Esophagus muscularis mucosa (tissue), 4 donors: ENCODE measurements around the gene PTPRK. TPM values are rescaled to one million over a fixed set of nuclear protein-coding genes. Genes with fewer than 3 reads are reported as not detected.

Experiments
- DNase-seq: peaks from one replicate; pipeline ENCODE4 v3.0.0-alpha.2; 2017; ENCODE audit errors: extremely low spot score
- H3K27ac ChIP-seq, 4 donors: fragments of 200-600 bp; sonication (generic); replicated peaks in 1 of 4; 1 replicate in 3 of 4; 2 replicates in 1 of 4; pipeline ENCODE4 v1.5.1; 2016 to 2019; ENCODE audit warnings: mild to moderate bottlenecking in 1 of 4
- H3K27me3 ChIP-seq, 4 donors: fragments of 200-600 bp; sonication (generic); one replicate each; pipeline versions ENCODE4 v1.5.1 to v1.6.0; 2016 to 2019
- H3K36me3 ChIP-seq, 4 donors: fragments of 200-600 bp; sonication (generic); one replicate each; pipeline ENCODE4 v1.5.1; 2016 to 2019
- H3K4me1 ChIP-seq, 4 donors: fragments of 200-600 bp; sonication (generic); one replicate each; pipeline ENCODE4 v1.5.1; 2016 to 2019
- H3K4me3 ChIP-seq, 4 donors: fragments of 200-600 bp; sonication (generic); 1 replicate in 2 of 4; 2 replicates in 2 of 4; pipeline ENCODE4 v1.5.1; 2016 to 2019; ENCODE audit warnings: mild to moderate bottlenecking in 4 of 4, moderate library complexity in 1 of 4
- H3K9me3 ChIP-seq, 4 donors: fragments of 200-600 bp; sonication (generic); 1 replicate in 3 of 4; 2 replicates in 1 of 4; pipeline ENCODE4 v1.5.1; 2016 to 2019
- CTCF ChIP-seq, 3 experiments: fragments of 200-600 bp in 2 of 3; fragments of 450-650 bp in 1 of 3; sonication (generic) in 2 of 3; IDR thresholded peaks; one replicate each; pipeline ENCODE4 v1.5.1; 2017 to 2019; ENCODE audit warnings: antibody characterized with exemption in 3 of 3, mild to moderate bottlenecking in 2 of 3, moderate library complexity in 1 of 3
- EP300 ChIP-seq: sonication (generic); formaldehyde crosslinking; IDR thresholded peaks from one replicate; pipeline ENCODE4 v1.6.1; 2017; ENCODE audit warnings: antibody characterized with exemption
- POLR2A ChIP-seq: fragments of 450-650 bp; IDR thresholded peaks from one replicate; pipeline ENCODE4 v1.6.1; 2017; ENCODE audit warnings: antibody characterized with exemption, moderate library complexity, mild to moderate bottlenecking, low read depth
- POLR2AphosphoS5 ChIP-seq, 2 donors: sonication (generic); formaldehyde crosslinking; IDR thresholded peaks; one replicate each; pipeline ENCODE4 v1.6.1; 2017; ENCODE audit warnings: antibody characterized with exemption in 2 of 2
- WGBS: methylation state at CpG from one replicate; pipeline ENCODE4 v1.1.5; 2018; 5-methylcytosine and 5-hydroxymethylcytosine counted together
- intact Hi-C: fragments of 100-400 bp; cut with DNase I; formaldehyde crosslinking; loops from one replicate; pipeline ENCODE4 v1.15.1; 2023
- total RNA-seq, 4 donors: library from RNA; depleted of rRNA; stranded (reverse); fragments of >200 nt; gene quantifications; one replicate each; pipeline versions ENCODE4 v1.1.0 to v1.2.1, GENCODE V29; 2016

PTPRK gene
- total RNA-seq, 4 donors from 2014 or later, result 36.8 to 53.1 (median 43.8) TPM

GRCh38 chr6:127938701-127939100 lies 581.7 kb downstream of the PTPRK start:
- DNase-seq, result no peak
- intact Hi-C loops, result no loop called here
- no peak for TF ChIP-seq POLR2A
- Histone ChIP-seq H3K4me3 (no peak overlapping the region), H3K4me1 (no peaks in the 10 kb centered on the region), H3K27me3 (no peaks in the 10 kb centered on the region), H3K27ac (no peak overlapping the region), H3K36me3 (no peaks in the 10 kb centered on the region), H3K9me3 (no peaks in the 10 kb centered on the region)

GRCh38 chr6:127937747-127938146 lies 582.7 kb downstream of the PTPRK start:
- no peak for TF ChIP-seq POLR2A
- TF ChIP-seq EP300, result no peak
- no peak for TF ChIP-seq CTCF (IDR thresholded peaks at IDR 0.05)
- no peak for TF ChIP-seq POLR2AphosphoS5 (IDR thresholded peaks at IDR 0.05)
- no peak overlapping the region for H3K27ac ChIP-seq
- DNase-seq, result no peak
- H3K9me3 ChIP-seq, result peaks cover 0 to 6% (median 4%) of the 10 kb centered on the region in 4 donors
- H3K4me3 ChIP-seq, result no peak overlapping the region
- H3K36me3 ChIP-seq, result no peaks in the 10 kb centered on the region
- no peaks in the 10 kb centered on the region for H3K4me1 ChIP-seq
- no peaks in the 10 kb centered on the region for H3K27me3 ChIP-seq
- intact Hi-C loops, result no loop called here

- H3K27ac ChIP-seq, result no peak overlapping the region
- 75% methylated on average over 2 of the region's 2 CpGs for WGBS
- no peaks in the 10 kb centered on the region for H3K36me3 ChIP-seq
- DNase-seq, result no peak
- intact Hi-C loops, result no loop called here
- H3K27me3 ChIP-seq, result no peaks in the 10 kb centered on the region
- H3K9me3 ChIP-seq, result peaks cover 0 to 10% (median 8%) of the 10 kb centered on the region in 4 donors
- no peaks in the 10 kb centered on the region for H3K4me1 ChIP-seq
- TF ChIP-seq CTCF (IDR thresholded peaks at IDR 0.05) (no peak), POLR2AphosphoS5 (IDR thresholded peaks at IDR 0.05) (no peak), EP300 (no peak), POLR2A (no peak)
- H3K4me3 ChIP-seq, result no peak overlapping the region
Observed at GRCh38 chr6:127937102-127937501, 583.3 kb downstream of the PTPRK start.

- Histone ChIP-seq H3K27me3 (no peaks in the 10 kb centered on the region), H3K36me3 (no peaks in the 10 kb centered on the region), H3K27ac (no peak overlapping the region), H3K9me3 (peaks cover 0 to 10% (median 8%) of the 10 kb centered on the region in 4 donors), H3K4me1 (no peaks in the 10 kb centered on the region), H3K4me3 (no peak overlapping the region)
- no peak for DNase-seq
- intact Hi-C loops, result no loop called here
- WGBS, result 83% methylated on average over 1 of the region's 1 CpG
- TF ChIP-seq CTCF (IDR thresholded peaks at IDR 0.05) (no peak), EP300 (no peak), POLR2AphosphoS5 (IDR thresholded peaks at IDR 0.05) (no peak)
Observed at GRCh38 chr6:127934956-127935355, 585.4 kb downstream of the PTPRK start.

GRCh38 chr6:127933852-127934840 lies 586.3 kb downstream of the PTPRK start:
- H3K9me3 ChIP-seq, result peaks cover 0 to 10% (median 8%) of the 10 kb centered on the region in 4 donors
- TF ChIP-seq POLR2A, result no peak
- no peak for TF ChIP-seq CTCF (IDR thresholded peaks at IDR 0.05)
- no peak for TF ChIP-seq POLR2AphosphoS5 (IDR thresholded peaks at IDR 0.05)
- no peak for TF ChIP-seq EP300
- intact Hi-C loops, result no loop called here
- no peaks in the 10 kb centered on the region for H3K4me1 ChIP-seq
- no peak overlapping the region for H3K4me3 ChIP-seq
- no peak overlapping the region for H3K27ac ChIP-seq
- DNase-seq, result no peak
- WGBS, result 91% methylated on average over 7 of the region's 7 CpGs
- no peaks in the 10 kb centered on the region for H3K36me3 ChIP-seq
- no peaks in the 10 kb centered on the region for H3K27me3 ChIP-seq
